Suprapubic skin (tissue), 4 donors: ENCODE measurements around the gene TEX50.

Source experiments
- CTCF ChIP-seq, 2 donors: fragments of 200-600 bp in 1 of 2; fragments of 450-650 bp in 1 of 2; sonication (generic) in 1 of 2; IDR thresholded peaks; one replicate each; pipeline ENCODE4 v1.5.1; 2016 to 2019; ENCODE audit warnings: antibody characterized with exemption in 2 of 2, mild to moderate bottlenecking in 1 of 2, moderate library complexity in 1 of 2
- EP300 ChIP-seq: sonication (generic); formaldehyde crosslinking; IDR thresholded peaks from one replicate; pipeline ENCODE4 v1.6.1; 2017; ENCODE audit warnings: antibody characterized with exemption
- POLR2A ChIP-seq, 2 donors: fragments of 450-650 bp; IDR thresholded peaks; one replicate each; pipeline ENCODE4 v1.6.1; 2017; ENCODE audit warnings: antibody characterized with exemption in 2 of 2, mild to moderate bottlenecking in 2 of 2, moderate library complexity in 2 of 2
- POLR2AphosphoS5 ChIP-seq, 3 donors: sonication (generic); formaldehyde crosslinking; IDR thresholded peaks; one replicate each; pipeline ENCODE4 v1.6.1; 2017; ENCODE audit warnings: antibody characterized with exemption in 3 of 3

- no peak for TF ChIP-seq POLR2AphosphoS5 (IDR thresholded peaks at IDR 0.05)
- TF ChIP-seq POLR2A (IDR thresholded peaks at IDR 0.05) = no peak
- TF ChIP-seq CTCF (IDR thresholded peaks at IDR 0.05) = no peak
- TF ChIP-seq EP300 = no peak
Measured at GRCh38 chr1:173669491-173669941, 34.4 kb downstream of the TEX50 start, which contains the start of gene ANKRD45.
